Colon (tissue), 2 donors: Measurements from ENCODE around the gene TMOD3.

Experiments used
- FAIRE-seq: peaks from 2 replicates; lab custom pipeline; 2012; peaks lifted over from hg19 to GRCh38; lab: Jason Lieb, UNC
- donor health status: control.
- donor health status: control.

TMOD3 gene

DNA sequence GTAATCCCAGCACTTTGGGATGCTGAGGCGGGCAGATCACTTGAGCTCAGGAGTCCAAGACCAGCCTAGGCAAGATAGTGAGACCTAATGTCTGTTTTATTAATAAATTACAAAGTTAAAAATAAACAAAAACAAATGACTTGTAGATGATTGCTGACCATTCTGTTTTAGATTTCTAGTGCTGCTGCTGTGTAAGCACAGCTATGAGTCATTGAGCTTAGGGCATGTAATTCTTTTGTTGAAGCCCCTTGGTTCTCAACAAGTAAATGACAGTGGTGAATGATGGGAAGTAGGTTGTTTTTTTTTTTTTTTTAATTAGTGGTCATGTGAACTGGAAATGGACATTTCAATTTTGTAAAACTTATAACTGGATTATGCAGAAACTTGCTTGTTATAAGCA is 78.9 kb downstream of the TMOD3 start:
- FAIRE-seq, result no peak

DNA sequence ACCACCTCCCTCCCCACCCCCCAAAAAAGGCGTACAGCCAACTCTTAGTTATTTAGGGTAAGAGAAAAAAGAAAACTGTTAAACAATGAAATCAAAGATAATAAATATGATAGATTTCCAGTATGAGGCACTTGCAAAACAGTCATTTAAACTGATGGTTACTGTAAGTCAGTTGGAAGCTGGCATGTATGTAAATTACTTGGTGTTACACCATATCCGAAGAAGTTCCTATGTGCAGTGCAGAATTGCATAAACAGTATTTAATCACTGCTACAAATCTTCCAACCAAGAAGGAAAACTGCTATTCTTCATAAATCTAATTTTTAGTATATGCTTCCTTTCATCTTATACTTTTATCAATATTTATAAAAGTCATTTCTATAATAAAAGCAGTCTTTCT is 80.1 kb downstream of the TMOD3 start:
- no peak for FAIRE-seq

DNA sequence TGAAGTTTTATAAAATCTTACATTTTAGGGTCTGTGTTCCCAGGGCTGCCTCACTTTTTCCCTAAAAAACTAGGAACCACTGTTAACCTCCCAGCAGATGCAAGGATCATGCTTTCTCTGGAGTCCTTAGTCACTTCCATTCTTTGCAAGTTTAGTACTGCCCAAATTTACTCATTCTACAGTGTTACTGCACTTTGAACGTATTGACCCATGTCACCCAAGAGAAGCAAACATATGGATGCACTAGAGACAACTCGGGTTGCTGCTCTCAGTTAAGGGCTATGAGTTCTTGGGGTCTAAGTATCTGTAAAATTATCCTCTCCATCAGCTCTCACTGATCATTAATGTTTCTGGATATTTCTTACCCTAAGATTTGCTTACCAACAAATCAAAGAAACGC is 83.1 kb downstream of the TMOD3 start:
- no peak for FAIRE-seq

DNA sequence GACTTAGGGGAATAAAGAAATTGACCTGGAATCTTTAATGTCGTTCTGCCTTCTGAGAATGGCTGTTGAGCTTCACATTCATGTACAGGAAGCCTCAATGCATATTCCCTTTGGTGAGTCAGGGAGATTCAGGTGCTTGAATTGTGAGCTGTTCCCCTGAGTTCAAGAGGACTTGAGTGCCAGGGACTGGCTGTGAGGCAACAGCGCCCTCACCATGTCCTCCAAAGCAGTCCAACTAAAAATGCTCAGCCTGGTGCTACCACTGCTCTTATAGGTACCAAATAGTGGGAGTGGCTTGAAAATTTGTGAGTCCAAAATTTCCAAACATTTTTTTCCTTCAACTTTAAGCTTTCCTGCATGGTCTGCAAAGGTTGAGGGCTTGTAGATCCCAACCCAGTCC is 88.0 kb downstream of the TMOD3 start:
- FAIRE-seq, result no peak

DNA sequence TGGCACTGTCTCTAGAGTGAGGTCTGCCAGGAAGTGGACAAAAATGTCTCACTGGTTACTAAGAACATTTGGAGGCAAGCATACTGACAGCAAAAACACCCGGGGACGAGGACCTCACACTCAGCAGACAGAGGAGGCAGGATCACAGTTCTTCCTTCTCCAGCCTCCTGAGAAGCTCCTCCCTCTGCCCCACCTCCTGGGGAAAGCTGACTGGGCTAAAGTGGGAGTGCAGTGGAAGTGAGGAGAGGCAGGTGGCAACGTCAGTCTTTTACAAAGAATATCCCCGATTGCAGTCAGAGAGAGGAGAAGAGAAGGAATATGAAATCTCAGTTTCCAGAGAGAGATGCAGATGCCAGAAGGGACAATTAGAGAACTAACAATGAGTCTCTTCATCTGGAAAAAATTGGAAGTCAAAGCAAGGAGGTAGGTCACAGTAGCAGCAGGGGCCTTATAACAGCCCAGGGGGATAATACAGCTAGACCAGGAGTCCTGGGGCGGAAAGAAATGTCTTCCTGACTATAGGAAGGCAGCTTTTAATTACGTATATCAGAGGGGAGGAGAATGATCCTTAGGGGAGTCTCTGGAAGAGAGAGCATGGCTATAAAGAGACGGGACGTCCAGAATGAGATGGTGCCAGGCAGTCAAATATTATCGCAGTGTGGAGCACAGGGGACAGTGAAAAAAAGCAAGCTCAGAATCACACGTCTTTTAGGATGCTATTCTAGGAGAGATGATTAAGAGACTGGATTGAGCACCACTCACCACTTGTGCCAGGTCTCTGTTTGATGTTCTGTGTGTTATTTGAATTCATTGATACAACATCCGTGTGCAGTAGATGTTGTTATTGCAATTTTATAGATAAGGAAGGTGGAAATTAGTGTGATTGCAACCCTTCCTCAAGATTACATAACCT is 95.0 kb downstream of the TMOD3 start:
- FAIRE-seq, result no peak

DNA sequence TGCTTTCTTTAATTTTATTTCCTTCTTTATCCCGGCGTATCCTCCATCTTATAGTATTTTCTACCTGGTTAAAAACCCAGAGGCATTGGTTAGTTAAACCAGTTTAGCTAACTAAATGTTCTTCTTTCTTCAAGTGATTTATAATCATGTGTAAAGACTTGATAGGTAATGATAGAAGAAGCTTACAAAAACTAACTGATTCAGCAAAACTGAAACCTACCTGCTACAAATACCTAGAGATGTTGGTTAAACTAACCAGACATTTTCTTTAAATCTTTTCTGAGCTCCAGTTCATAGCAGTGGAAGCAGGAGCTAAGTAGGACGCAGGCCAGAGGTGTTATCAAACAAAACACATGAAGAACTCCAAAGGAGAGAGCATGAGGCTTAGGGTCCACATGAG is 97.4 kb downstream of the TMOD3 start:
- no peak for FAIRE-seq

DNA sequence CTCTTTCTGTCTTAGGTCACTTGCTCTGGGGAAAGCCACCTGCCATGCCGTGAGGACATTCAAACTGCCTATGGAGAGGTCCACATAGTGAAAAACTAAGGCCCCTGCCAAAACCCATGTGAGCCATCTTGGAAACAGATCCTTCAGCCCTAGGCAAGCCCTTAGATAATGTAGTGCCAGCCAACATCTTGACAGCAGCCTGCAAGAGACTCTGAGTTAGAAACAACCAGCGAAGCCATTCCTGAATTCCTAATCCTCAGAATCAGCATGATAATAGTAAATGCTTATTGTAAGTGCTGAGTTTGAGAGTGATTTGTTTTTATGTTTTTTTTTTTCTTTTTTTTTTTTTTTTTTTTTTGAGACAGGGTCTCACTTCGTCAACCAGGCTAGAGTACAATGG is 101.6 kb downstream of the TMOD3 start:
- no peak for FAIRE-seq

DNA sequence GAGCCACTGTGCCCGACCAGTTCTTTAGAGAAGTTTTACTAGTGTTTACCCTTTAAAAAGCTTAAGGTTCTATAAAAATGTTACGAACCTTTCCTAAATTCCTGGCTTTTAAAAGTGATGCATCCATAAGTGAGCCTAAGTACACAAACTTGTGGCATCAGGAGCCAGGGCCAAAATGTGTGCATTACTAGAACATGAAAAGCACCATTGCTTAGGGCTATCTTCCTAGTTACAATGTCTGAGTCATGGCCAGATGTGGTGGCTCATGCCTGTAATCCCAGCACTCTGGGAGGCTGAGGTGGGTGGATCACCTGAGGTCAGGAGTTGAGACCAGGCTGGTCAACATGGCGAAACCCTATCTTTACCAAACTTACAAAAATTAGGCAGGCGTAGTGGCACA is 102.2 kb downstream of the TMOD3 start:
- FAIRE-seq, result no peak

DNA sequence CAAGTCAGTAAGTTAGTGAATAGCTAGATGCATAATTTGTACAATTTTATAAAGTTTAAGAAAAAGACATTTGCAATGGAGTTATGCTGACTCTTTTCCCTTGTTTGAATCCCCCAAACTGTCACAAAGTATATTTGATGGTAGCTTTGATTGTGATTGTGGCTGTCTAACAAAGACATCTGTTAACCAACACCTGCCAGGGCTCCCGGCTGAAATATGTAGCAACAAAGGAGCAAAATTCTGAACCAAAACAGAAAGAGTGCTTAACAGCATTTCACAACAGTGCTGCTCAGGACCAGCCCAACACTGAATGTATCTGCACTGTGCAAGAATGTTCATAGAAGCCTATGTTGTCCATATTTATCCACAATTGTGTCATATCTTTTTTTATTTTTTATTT is 102.7 kb downstream of the TMOD3 start:
- no peak for FAIRE-seq

DNA sequence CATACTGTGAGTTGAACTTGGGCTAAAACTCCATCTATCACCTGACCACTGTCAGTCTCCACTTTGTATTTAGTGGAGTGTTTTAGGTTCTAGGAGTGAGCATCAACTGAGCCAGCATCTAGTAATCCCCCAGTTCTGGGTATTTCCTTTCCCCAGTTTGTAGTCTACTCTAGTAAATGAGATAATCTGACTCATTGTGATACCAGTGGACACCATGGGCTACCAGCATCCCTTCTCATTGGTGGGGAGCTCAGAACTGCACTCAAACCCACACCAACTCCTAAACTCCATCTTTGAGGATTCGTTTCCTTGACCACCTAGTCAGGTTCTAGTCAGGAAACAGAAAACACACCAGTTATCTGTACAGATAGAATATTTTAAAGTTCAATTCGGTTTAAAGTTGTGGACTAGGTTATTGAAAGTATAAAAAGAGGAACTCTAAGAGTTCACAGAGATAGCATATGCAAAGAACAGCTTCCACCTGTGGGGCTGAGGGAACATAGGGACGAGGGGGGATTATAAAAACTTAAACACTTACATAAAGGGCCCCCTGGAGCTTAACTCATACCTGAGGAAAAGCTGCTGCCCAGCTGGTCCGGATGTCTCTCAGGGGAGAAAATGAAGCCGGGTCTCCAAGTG is 106.1 kb downstream of the TMOD3 start:
- no peak for FAIRE-seq

DNA sequence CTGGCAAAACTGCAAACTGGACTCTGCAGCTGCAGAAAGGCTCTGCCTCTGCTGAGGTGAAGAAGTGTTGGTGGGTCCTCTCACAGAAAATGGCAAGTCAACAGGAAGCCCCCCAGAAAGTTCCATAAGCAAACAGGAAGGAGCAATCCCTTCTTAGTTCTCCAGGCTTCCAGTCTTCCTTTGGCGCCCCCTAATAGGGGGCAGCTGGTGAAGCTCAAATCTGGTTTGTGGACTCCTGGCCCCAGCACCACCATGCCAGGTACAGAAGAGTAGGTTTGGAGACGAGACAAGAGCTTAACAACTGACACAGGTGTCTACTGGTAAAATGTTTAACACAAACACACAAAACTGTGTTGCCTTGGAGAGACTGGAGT is 106.6 kb downstream of the TMOD3 start:
- FAIRE-seq, result no peak

DNA sequence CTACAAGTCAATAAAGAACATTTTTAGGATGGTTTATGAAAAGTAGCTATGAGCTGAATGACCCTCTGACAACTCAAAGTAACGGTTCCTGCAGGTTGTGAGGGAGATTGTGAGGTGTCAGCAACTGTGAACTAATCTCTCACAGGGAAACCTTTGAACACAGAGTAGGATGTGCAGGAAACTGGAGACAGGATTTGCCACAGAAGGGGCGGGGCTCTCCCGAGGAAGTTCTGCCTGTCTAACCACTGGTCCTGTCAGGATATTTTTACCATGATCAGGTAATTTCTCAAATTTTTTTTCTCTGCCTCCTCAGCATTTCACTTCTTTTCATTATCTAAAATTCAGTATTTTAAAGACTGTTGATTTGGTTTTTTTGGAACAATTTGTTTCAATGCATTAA is 108.8 kb downstream of the TMOD3 start:
- no peak for FAIRE-seq

DNA sequence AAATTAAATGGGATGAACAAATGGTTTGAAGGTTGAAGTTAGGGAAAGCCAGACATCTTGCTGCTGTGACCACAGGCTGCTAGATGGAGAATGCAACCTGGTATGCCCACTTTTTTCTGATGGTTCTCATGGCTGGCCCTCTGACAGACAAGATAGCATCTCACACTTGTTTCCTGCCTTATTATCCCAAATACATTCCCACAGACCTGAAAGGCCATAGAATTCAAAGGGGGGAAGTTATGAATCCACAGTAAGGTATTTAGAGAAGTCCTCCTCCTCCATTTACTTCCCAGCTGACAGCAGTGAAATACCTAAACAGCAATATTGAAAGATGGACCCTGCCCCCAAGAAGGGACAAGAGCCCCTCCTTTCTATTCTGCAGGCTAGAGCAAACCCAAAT is 109.8 kb downstream of the TMOD3 start:
- no peak for FAIRE-seq

DNA sequence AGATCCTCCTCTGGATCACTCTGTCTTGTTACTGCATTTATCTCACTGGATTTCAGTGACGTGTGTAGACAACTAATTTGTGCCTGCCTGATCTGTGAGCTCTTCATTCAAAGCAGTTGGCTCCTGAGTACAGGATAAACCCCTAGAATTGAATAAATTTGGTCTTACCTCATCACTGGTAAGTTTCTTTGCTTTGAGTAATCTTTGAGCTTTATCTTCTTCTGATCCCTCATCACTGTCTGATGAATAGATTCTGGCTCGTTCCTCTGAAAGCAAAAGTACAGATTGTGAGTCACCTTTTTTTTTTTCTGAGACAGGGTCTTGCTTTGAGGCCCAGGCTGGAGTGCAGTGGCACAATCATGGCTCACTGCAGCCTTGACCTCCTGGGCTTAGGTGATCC is 117.7 kb downstream of the TMOD3 start:
- FAIRE-seq, result no peak

DNA sequence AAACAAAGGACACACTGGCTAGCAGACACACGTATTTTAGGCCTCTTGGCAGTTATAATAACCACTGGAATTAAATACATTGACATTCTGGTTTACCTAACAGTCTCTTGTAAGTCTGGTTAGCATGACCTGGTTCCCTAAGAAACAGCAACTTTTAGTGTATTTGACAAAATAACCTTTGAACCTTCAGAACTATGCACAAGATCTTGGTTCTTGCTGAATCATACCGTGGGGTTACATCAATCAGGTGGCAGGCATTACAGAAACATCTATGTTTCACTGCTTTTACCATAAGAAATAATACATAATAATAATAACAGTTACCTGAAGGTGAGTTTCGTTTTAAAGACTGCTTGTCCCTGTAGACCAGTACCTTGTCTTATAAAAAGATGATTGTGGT is 123.4 kb downstream of the TMOD3 start:
- no peak for FAIRE-seq

DNA sequence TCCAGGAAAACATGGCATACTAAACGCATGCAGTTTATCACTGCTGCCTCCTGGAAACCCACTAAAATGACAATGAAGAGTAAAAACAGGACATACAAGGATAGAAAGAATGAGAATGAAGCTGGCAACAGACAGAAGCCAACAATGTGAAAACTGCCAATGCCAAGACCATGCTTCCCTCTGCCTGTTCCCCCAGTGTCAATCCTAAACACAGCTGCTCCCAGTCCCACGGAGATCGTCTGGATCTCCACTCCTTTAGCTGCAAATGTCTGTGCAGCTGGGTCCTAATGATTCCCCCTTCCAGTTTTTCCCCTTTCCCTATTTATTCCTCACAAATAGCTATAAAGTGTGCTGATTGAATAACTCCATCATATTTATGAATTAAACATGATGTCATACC is 126.1 kb downstream of the TMOD3 start:
- no peak for FAIRE-seq
